Gastrocnemius medialis (tissue), 4 donors: ENCODE data around the gene CHN2. TPM values are rescaled to one million over a fixed set of nuclear protein-coding genes. Genes with fewer than 3 reads are reported as not detected.

Experiments used
- ATAC-seq, 2 donors: fragments of 150-250 bp; one replicate each; pipeline ENCODE4 v1.9.1; 2016
- DNase-seq, 2 donors: peaks; one replicate each; pipeline ENCODE4 v3.0.0-alpha.2; 2019
- H3K27ac ChIP-seq, 4 donors: fragments of 200-600 bp; sonication (generic); 1 replicate in 1 of 4; 2 replicates in 3 of 4; pipeline ENCODE4 v1.5.1; 2016 to 2018; ENCODE audit warnings: mild to moderate bottlenecking in 2 of 4, moderate library complexity in 1 of 4
- H3K27me3 ChIP-seq, 3 donors: fragments of 200-600 bp; sonication (generic) in 2 of 3; 1 replicate in 1 of 3; 2 replicates in 2 of 3; pipeline versions ENCODE4 v1.5.1 to v1.6.0; 2016 to 2019; ENCODE audit warnings: mild to moderate bottlenecking in 1 of 3, moderate library complexity in 1 of 3
- H3K36me3 ChIP-seq, 2 donors: fragments of 200-600 bp; sonication (generic) in 1 of 2; one replicate each; pipeline ENCODE4 v1.5.1; 2017 to 2018
- H3K4me1 ChIP-seq, 2 donors: fragments of 200-600 bp; sonication (generic) in 1 of 2; one replicate each; pipeline ENCODE4 v1.5.1; 2016 to 2017; ENCODE audit warnings: mild to moderate bottlenecking in 2 of 2
- H3K4me3 ChIP-seq, 4 donors: fragments of 200-600 bp; sonication (generic) in 3 of 4; 1 replicate in 1 of 4; 2 replicates in 3 of 4; pipeline ENCODE4 v1.5.1; 2016 to 2019; ENCODE audit warnings: mild to moderate bottlenecking in 2 of 4
- H3K9me3 ChIP-seq, 3 donors: fragments of 200-600 bp; sonication (generic) in 2 of 3; 1 replicate in 1 of 3; 2 replicates in 2 of 3; pipeline ENCODE4 v1.5.1; 2016 to 2019
- CTCF ChIP-seq, 5 experiments: fragments of 450-650 bp in 3 of 5; fragments of 200-600 bp in 2 of 5; sonication (generic) in 2 of 5; IDR thresholded peaks in 4 of 5; conservative IDR thresholded peaks in 1 of 5; 1 replicate in 4 of 5; 2 replicates in 1 of 5; pipeline ENCODE4 v1.5.1; 2016 to 2019; ENCODE audit warnings: antibody characterized with exemption in 5 of 5, mild to moderate bottlenecking in 3 of 5, moderate library complexity in 3 of 5
- POLR2A ChIP-seq, 2 donors: fragments of 450-650 bp; IDR thresholded peaks; one replicate each; pipeline ENCODE4 v1.6.1; 2017; ENCODE audit warnings: antibody characterized with exemption in 2 of 2, mild to moderate bottlenecking in 2 of 2, moderate library complexity in 2 of 2
- in situ Hi-C, 4 donors: fragments of 200-750 bp; cut with MboI; loops; one replicate each; pipeline versions ENCODE4 v1.15.0 to v1.8.0; 2017; ENCODE audit warnings: low sequenced_read_pairs in 4 of 4
- intact Hi-C: fragments of 100-400 bp; cut with DNase I; formaldehyde crosslinking; loops from one replicate; pipeline ENCODE4 v1.15.1; 2023; ENCODE audit warnings: low total_unique reads
- total RNA-seq, 4 donors: library from RNA; depleted of rRNA; stranded (reverse); fragments of >200 nt; gene quantifications; one replicate each; pipeline versions ENCODE4 v1.1.0 to v1.2.3, GENCODE V29; 2016

The CHN2 gene
- total RNA-seq, 4 donors from 2014 or later, result 5.9 to 11.3 (median 8.2) TPM

GRCh38 chr7:29335188-29336083 lies 140.9 kb downstream of the CHN2 start:
- intact Hi-C loops (no loop called here), in situ Hi-C loops (no loop called here)
- Histone ChIP-seq H3K9me3 (no peaks in the 10 kb centered on the region), H3K36me3 (no peaks in the 10 kb centered on the region), H3K27ac (no peak overlapping the region), H3K27me3 (no peaks in the 10 kb centered on the region), H3K4me3 (no peak overlapping the region), H3K4me1 (no peaks in the 10 kb centered on the region)
- no peak for TF ChIP-seq POLR2A (IDR thresholded peaks at IDR 0.05)
- TF ChIP-seq CTCF (IDR thresholded peaks at IDR 0.05 in 4 of 5, conservative IDR thresholded peaks at IDR 0.05 in 1 of 5), result no peak
- no peak for ATAC-seq
- no peak for DNase-seq

DNA sequence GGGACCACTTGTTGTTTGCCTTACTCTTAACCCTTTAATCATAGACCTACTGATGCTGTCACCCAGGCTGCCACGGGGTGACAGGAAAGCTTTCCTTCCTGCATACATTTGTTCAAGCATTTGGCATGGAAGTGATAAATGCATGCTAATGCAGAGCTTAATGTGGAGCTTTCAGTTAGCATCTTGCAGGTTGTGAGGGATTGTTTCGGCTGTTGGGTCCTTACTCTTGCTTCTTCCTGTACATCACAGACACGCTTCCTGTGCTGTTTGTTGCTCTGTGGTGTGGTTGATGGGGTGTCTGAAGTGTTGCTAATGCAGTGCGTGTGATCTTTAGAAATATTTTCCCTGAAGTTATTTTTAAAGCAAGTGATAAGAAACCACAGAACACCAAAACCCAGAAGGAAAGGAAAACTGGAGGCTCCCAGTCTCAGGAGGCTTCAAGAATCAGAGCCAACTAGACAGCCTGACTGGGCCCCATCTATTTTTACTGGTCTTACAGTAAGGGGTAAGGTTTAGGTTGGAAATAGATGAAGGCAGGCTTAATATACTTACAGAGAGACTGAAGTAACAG lies 143.1 kb downstream of the CHN2 start:
- intact Hi-C loops, result no loop called here

DNA sequence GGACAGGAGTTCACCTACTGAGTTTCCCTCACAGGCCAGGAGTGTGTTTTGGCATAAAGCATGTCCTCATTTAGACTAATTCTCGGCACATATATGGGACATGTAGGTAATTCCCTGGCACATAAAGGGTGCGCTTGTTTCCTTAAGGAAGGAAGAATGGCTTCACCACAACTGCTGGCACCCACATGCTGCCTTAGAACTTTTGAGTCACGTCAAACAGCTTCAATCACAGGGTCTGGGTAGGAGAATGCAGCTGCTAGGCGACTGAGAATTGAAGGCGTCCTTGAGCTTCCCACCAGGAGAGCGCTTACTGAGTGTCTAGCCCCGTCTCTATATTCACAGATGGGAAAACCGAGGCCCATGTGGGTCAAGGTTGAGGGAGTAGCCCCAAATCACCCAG lies 146.1 kb downstream of the CHN2 start:
- intact Hi-C loops, result no loop called here
- Histone ChIP-seq H3K4me1 (no peaks in the 10 kb centered on the region), H3K9me3 (no peaks in the 10 kb centered on the region), H3K27ac (no peak overlapping the region), H3K4me3 (no peak overlapping the region), H3K27me3 (no peaks in the 10 kb centered on the region), H3K36me3 (no peaks in the 10 kb centered on the region)
- TF ChIP-seq POLR2A (IDR thresholded peaks at IDR 0.05) (no peak), CTCF (IDR thresholded peaks at IDR 0.05 in 4 of 5, conservative IDR thresholded peaks at IDR 0.05 in 1 of 5) (no peak)
- in situ Hi-C loops, result no loop called here
- no peak for ATAC-seq
- DNase-seq, result no peak

More for the DNA sequence above, 143.1 kb downstream of the CHN2 start:
- Histone ChIP-seq H3K36me3 (no peaks in the 10 kb centered on the region), H3K4me1 (no peaks in the 10 kb centered on the region), H3K4me3 (no peak overlapping the region), H3K27me3 (no peaks in the 10 kb centered on the region), H3K9me3 (no peaks in the 10 kb centered on the region), H3K27ac (no peak overlapping the region)
- no peak for TF ChIP-seq POLR2A (IDR thresholded peaks at IDR 0.05)
- TF ChIP-seq CTCF (IDR thresholded peaks at IDR 0.05 in 4 of 5, conservative IDR thresholded peaks at IDR 0.05 in 1 of 5), result no peak
- no peak for ATAC-seq
- no peak for DNase-seq
- in situ Hi-C loops, result no loop called here

DNA sequence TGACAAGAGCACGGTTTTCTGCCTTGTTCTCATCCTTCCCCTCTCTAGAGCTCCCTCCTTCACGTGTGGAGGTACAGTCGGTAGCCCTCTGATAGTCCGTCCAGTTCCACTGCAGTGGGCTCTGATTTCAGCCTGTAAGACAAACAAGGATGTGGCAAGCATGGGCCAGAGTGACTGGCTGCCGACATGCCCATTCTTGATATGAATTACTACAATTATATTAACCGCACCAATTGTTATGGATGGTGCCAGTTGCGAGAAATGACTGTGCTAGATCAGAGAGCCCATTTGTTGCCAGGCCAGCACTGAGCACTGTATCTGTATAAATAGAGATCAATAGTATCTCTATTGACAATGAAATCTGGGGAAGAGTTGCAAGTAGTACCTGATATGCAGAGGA lies 146.6 kb downstream of the CHN2 start:
- H3K9me3 ChIP-seq, result no peaks in the 10 kb centered on the region
- TF ChIP-seq POLR2A (IDR thresholded peaks at IDR 0.05), result no peak
- no peak for TF ChIP-seq CTCF (IDR thresholded peaks at IDR 0.05 in 4 of 5, conservative IDR thresholded peaks at IDR 0.05 in 1 of 5)
- H3K27ac ChIP-seq, result no peak overlapping the region
- H3K36me3 ChIP-seq, result no peaks in the 10 kb centered on the region
- no peaks in the 10 kb centered on the region for H3K27me3 ChIP-seq
- H3K4me3 ChIP-seq, result no peak overlapping the region
- H3K4me1 ChIP-seq, result no peaks in the 10 kb centered on the region
- ATAC-seq, result no peak
- DNase-seq, result no peak
- in situ Hi-C loops (no loop called here), intact Hi-C loops (no loop called here)
